RCC 7860 (cell line): Measurements from ENCODE around the gene OR6A2.

Experiments used
- DNase-seq: peaks from one replicate; pipeline ENCODE4 v3.0.0-alpha.2; 2015; ENCODE audit warnings: low spot score
- FAIRE-seq: peaks from 2 replicates; lab custom pipeline; 2012; peaks lifted over from hg19 to GRCh38; lab: Jason Lieb, UNC

OR6A2 gene

GRCh38 chr11:6757373-6757967, 42.0 kb downstream of the OR6A2 start:
- FAIRE-seq: no peak
- peak; percentile 19 for DNase-seq

DNA sequence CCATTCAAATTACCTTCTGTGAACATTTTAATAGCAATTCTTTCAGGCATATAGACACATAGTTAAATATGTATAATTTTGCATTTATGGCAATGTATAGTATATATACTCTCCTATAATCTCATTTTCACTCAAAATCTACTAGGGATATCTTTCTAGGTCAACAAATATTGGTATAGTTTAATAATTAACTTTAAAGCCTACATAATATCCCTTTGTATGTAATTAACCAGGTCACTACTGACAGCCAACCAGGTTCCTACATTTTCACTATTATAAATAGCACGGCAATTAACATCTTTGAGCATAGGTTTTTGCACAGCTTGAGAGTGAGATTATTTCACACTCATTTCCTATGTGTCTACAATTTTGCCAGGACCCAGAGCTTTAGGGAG, 43.5 kb downstream of the OR6A2 start:
- DNase-seq: no peak
- FAIRE-seq: no peak

DNA sequence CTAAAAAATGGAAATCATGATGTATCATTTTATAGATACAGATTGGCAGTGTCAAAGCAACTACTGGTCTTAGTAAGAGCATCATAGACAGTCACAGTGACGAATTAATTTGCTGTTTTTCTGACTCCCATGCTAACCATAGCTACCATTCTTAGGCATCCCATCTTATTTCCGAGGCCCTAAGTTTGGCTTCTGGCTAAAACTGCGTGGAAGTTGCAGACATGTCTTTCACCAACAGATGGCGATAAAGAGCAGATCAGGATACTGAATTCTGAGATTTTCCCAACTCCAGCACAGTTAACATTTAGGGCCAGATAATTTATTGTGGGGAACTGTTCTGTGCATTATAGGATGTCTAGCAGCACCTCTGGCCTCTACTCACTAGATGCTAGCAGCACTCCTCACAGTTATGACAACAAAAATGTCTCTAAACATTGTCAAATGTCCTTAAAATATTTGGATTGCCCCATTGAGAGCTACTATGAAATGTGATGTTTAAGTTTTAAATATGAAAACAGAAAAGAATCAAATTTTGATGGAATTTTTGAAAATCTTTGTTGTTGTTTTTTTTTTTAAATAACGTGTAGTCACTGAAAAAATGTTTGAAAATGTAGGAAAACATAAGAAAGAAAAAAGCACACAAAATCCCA, 44.1 kb downstream of the OR6A2 start:
- DNase-seq: no peak
- peak; percentile 39 for FAIRE-seq

DNA sequence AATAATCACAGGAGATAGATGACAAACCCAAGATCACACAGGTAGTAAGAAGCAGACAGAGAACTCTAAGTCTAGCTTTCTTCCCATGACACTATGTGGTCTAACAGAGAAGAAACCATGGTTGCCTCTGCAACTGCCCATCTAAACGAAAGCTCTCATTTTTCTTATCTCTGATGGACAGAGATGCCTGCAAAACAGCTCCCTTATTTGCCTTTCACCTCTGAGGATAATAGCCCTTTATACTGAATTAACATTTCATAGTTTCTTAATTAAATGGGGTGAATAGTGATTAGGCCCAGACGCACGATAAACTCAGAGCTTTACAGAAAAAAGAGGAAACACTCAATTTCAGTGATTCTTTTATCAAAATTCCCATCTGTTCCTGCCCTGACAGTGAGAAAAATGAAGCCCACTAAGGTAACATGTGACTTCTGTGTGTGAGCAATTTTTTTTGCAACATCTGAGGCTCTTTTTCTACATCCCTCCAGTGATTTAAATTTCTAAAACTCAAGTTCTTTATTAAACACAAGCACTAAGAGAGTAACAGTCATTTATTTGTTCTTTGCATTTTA, 52.3 kb downstream of the OR6A2 start:
- FAIRE-seq (no peak), DNase-seq (no peak)

DNA sequence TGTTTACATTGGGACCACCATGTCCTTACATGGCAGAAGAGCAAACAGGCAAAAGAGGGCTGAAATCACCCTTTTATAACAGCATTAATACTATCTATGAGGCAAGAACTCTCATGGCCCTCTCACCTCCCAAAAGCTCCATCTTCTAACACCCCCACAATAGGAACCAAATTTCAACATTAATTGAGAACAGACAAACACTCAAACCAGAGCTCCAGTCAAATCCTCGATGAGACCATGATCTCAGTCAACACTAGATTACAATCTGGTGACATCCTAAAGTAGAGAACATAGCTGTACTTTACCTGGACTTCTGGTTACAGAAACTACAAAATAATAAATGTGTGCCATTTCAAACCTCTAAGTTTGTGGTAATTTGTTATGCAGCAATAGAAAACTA, 52.9 kb downstream of the OR6A2 start:
- no peak for DNase-seq
- no peak for FAIRE-seq

DNA sequence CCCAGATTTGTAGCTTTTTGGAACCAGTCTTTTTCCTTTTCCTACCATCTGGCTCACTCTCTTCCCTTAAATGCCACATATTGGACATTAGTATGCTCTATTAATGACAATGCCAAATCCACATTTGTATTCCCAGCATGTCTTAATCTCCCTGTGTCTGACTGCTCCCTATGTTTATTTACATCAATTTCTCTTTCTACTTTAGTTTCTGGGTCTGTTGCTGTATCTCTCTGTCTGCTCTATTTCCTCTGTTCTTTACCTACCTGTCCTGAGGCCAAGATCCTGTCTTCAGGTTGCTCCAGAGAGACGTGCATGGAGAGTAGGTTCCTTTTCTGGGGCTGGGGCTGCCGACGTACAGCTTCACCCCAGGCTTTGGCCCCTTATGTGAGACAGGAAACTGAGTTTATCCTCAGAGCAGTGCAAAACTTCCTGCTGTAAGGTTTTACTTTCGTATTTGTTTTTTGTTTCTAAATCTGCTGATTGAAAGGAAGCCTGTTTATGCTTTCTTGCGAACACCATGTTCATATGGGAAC, 53.3 kb downstream of the OR6A2 start:
- no peak for DNase-seq
- no peak for FAIRE-seq

GRCh38 chr11:6745465-6746015, 53.9 kb downstream of the OR6A2 start:
- no peak for DNase-seq
- no peak for FAIRE-seq

DNA sequence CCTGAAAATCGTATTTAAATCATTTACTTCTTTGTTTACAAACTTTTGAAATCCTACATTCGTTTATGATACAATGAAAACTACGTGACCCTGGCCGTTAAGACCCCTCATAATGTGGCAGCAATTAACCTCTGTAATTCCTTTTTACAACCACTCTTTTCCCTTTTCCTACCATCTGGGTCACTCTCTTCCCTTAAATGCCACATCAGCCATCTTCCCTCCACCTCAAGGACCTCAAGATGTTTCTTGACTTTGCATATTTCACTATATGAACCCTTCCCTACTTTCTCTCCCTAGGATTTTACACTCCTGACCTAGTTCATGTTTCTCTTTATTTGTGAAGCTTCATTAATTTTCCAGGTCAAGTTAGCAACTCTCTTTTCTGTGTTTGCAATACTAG, 54.5 kb downstream of the OR6A2 start:
- DNase-seq (no peak), FAIRE-seq (no peak)

DNA sequence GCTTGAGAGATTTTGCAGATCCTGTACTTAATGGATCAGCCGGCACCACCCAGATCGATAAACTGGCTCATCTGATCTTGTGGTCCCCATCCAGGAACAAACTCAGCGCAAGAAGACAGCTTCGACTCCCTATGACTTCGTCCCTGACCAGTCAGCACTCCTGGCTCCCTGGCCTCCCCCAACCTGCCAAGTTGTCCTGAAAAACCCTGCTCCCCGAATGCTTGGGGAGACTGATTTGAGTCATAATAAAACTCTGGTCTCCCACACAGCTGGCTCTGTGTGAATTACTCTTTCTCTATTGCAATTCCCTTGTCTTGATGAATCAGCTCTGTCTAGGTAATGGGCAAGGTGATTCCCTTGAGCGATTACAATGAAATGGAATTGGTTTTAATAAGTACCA, 57.2 kb downstream of the OR6A2 start:
- FAIRE-seq (no peak), DNase-seq (no peak)
